ENCODE measurements around the gene ALDH4A1. TPM values are rescaled to one million over a fixed set of nuclear protein-coding genes. Genes with fewer than 3 reads are reported as not detected.

ALDH4A1 gene
- total and polyA plus RNA-seq, 4 donors: 4.8 to 12.7 (median 9.5) TPM

GRCh38 chr1:18940303-18941020 is 38.1 kb upstream of the ALDH4A1 start:
- intact Hi-C loops (cut with DNase I): no loop called here
- Histone ChIP-seq H3K36me3 (ENCODE audit: control insufficient read depth in 1 of 2, insufficient read depth in 2 of 2, low read length in 1 of 2) (no peaks in the 10 kb centered on the region), H3K4me1 (ENCODE audit: control insufficient read depth in 1 of 2, insufficient read depth in 2 of 2, low read length in 2 of 2) (peaks cover 5 to 7% of the 10 kb centered on the region in 2 donors), H3K4me3 (ENCODE audit: low read length in 2 of 2) (no peak overlapping the region), H3K27ac (ENCODE audit: low read depth in 1 of 2, low read length in 2 of 2) (no peak overlapping the region), H3K27me3 (ENCODE audit: control insufficient read depth in 1 of 2, insufficient read depth in 2 of 2, low read length in 1 of 2) (no peaks in the 10 kb centered on the region), H3K9me3 (ENCODE audit: control insufficient read depth, low read length) (no peaks in the 10 kb centered on the region)
- no peak for ATAC-seq (ENCODE audit: low FRiP score)
- WGBS, 2 donors: 67 to 70% methylated on average over 13 of the region's 13 CpGs
- DNase-seq: no peak

- H3K27ac ChIP-seq (ENCODE audit: low read depth in 1 of 2, low read length in 2 of 2): no peak overlapping the region
Measured at GRCh38 chr1:18939398-18940302, 37.3 kb upstream of the ALDH4A1 start.

GRCh38 chr1:18938707-18939070 is 36.3 kb upstream of the ALDH4A1 start:
- no peaks in the 10 kb centered on the region for H3K9me3 ChIP-seq (ENCODE audit: control insufficient read depth, low read length)
- no peaks in the 10 kb centered on the region for H3K27me3 ChIP-seq (ENCODE audit: control insufficient read depth in 1 of 2, insufficient read depth in 2 of 2, low read length in 1 of 2)
- ATAC-seq (ENCODE audit: low FRiP score) (peak; percentile 27), DNase-seq (no peak)
- no peak overlapping the region for H3K27ac ChIP-seq (ENCODE audit: low read depth in 1 of 2, low read length in 2 of 2)
- WGBS, 2 donors: 43 to 45% methylated on average over 2 of the region's 2 CpGs
- intact Hi-C loops (cut with DNase I): no loop called here
- no peaks in the 10 kb centered on the region for H3K36me3 ChIP-seq (ENCODE audit: control insufficient read depth in 1 of 2, insufficient read depth in 2 of 2, low read length in 1 of 2)
- peaks cover 0 to 7% of the 10 kb centered on the region in 2 donors for H3K4me1 ChIP-seq (ENCODE audit: control insufficient read depth in 1 of 2, insufficient read depth in 2 of 2, low read length in 2 of 2)
- H3K4me3 ChIP-seq (ENCODE audit: low read length in 2 of 2): no peak overlapping the region

More at GRCh38 chr1:18939398-18940302, 37.3 kb upstream of the ALDH4A1 start:
- DNase-seq (no peak), ATAC-seq (ENCODE audit: low FRiP score) (no peak)
- WGBS, 2 donors: 68 to 69% methylated on average over 7 of the region's 7 CpGs
- no peak overlapping the region for H3K4me3 ChIP-seq (ENCODE audit: low read length in 2 of 2)
- H3K36me3 ChIP-seq (ENCODE audit: control insufficient read depth in 1 of 2, insufficient read depth in 2 of 2, low read length in 1 of 2): no peaks in the 10 kb centered on the region
- no peaks in the 10 kb centered on the region for H3K27me3 ChIP-seq (ENCODE audit: control insufficient read depth in 1 of 2, insufficient read depth in 2 of 2, low read length in 1 of 2)
- intact Hi-C loops (cut with DNase I): no loop called here
- H3K4me1 ChIP-seq (ENCODE audit: control insufficient read depth in 1 of 2, insufficient read depth in 2 of 2, low read length in 2 of 2): peaks cover 1 to 7% of the 10 kb centered on the region in 2 donors
- no peaks in the 10 kb centered on the region for H3K9me3 ChIP-seq (ENCODE audit: control insufficient read depth, low read length)

- H3K36me3 ChIP-seq (ENCODE audit: control insufficient read depth in 1 of 2, insufficient read depth in 2 of 2, low read length in 1 of 2): no peaks in the 10 kb centered on the region
- H3K9me3 ChIP-seq (ENCODE audit: control insufficient read depth, low read length): no peaks in the 10 kb centered on the region
- WGBS, 2 donors: 83 to 85% methylated on average over 14 of the region's 14 CpGs
- ATAC-seq (ENCODE audit: low FRiP score): peak; percentile 4
- DNase-seq: no peak
- intact Hi-C loops (cut with DNase I): no loop called here
- no peak overlapping the region for H3K27ac ChIP-seq (ENCODE audit: low read depth in 1 of 2, low read length in 2 of 2)
- H3K4me3 ChIP-seq (ENCODE audit: low read length in 2 of 2): no peak overlapping the region
- H3K27me3 ChIP-seq (ENCODE audit: control insufficient read depth in 1 of 2, insufficient read depth in 2 of 2, low read length in 1 of 2): no peaks in the 10 kb centered on the region
- H3K4me1 ChIP-seq (ENCODE audit: control insufficient read depth in 1 of 2, insufficient read depth in 2 of 2, low read length in 2 of 2): peaks cover 0 to 7% of the 10 kb centered on the region in 2 donors
Measured at GRCh38 chr1:18938008-18938706, 35.8 kb upstream of the ALDH4A1 start.

GRCh38 chr1:18937539-18937938 is 35.2 kb upstream of the ALDH4A1 start:
- Histone ChIP-seq H3K36me3 (ENCODE audit: control insufficient read depth in 1 of 2, insufficient read depth in 2 of 2, low read length in 1 of 2) (no peaks in the 10 kb centered on the region), H3K27ac (ENCODE audit: low read depth in 1 of 2, low read length in 2 of 2) (no peak overlapping the region), H3K27me3 (ENCODE audit: control insufficient read depth in 1 of 2, insufficient read depth in 2 of 2, low read length in 1 of 2) (no peaks in the 10 kb centered on the region), H3K4me3 (ENCODE audit: low read length in 2 of 2) (no peak overlapping the region), H3K4me1 (ENCODE audit: control insufficient read depth in 1 of 2, insufficient read depth in 2 of 2, low read length in 2 of 2) (peaks cover 0 to 7% of the 10 kb centered on the region in 2 donors), H3K9me3 (ENCODE audit: control insufficient read depth, low read length) (no peaks in the 10 kb centered on the region)
- 86 to 90% methylated on average over 8 of the region's 8 CpGs for WGBS, 2 donors
- intact Hi-C loops (cut with DNase I): no loop called here
- DNase-seq (no peak), ATAC-seq (ENCODE audit: low FRiP score) (no peak)

GRCh38 chr1:18936814-18937481 is 34.6 kb upstream of the ALDH4A1 start:
- Histone ChIP-seq H3K27me3 (ENCODE audit: control insufficient read depth in 1 of 2, insufficient read depth in 2 of 2, low read length in 1 of 2) (no peaks in the 10 kb centered on the region), H3K4me3 (ENCODE audit: low read length in 2 of 2) (no peak overlapping the region), H3K36me3 (ENCODE audit: control insufficient read depth in 1 of 2, insufficient read depth in 2 of 2, low read length in 1 of 2) (no peaks in the 10 kb centered on the region), H3K27ac (ENCODE audit: low read depth in 1 of 2, low read length in 2 of 2) (no peak overlapping the region), H3K9me3 (ENCODE audit: control insufficient read depth, low read length) (no peaks in the 10 kb centered on the region), H3K4me1 (ENCODE audit: control insufficient read depth in 1 of 2, insufficient read depth in 2 of 2, low read length in 2 of 2) (peaks cover 0 to 7% of the 10 kb centered on the region in 2 donors)
- no peak for ATAC-seq (ENCODE audit: low FRiP score)
- intact Hi-C loops (cut with DNase I): no loop called here
- WGBS, 2 donors: 80 to 82% methylated on average over 11 of the region's 11 CpGs
- DNase-seq: no peak

- no peak overlapping the region for H3K27ac ChIP-seq (ENCODE audit: low read depth in 1 of 2, low read length in 2 of 2)
- WGBS, 2 donors: 39 to 55% methylated on average over 3 of the region's 3 CpGs
- no peaks in the 10 kb centered on the region for H3K36me3 ChIP-seq (ENCODE audit: control insufficient read depth in 1 of 2, insufficient read depth in 2 of 2, low read length in 1 of 2)
- no peak for DNase-seq
- no peaks in the 10 kb centered on the region for H3K27me3 ChIP-seq (ENCODE audit: control insufficient read depth in 1 of 2, insufficient read depth in 2 of 2, low read length in 1 of 2)
- H3K9me3 ChIP-seq (ENCODE audit: control insufficient read depth, low read length): no peaks in the 10 kb centered on the region
- peaks cover 0 to 7% of the 10 kb centered on the region in 2 donors for H3K4me1 ChIP-seq (ENCODE audit: control insufficient read depth in 1 of 2, insufficient read depth in 2 of 2, low read length in 2 of 2)
- no peak for ATAC-seq (ENCODE audit: low FRiP score)
- intact Hi-C loops (cut with DNase I): no loop called here
- no peak overlapping the region for H3K4me3 ChIP-seq (ENCODE audit: low read length in 2 of 2)
Measured at GRCh38 chr1:18936471-18936813, 34.1 kb upstream of the ALDH4A1 start.

- DNase-seq: no peak
- H3K4me3 ChIP-seq (ENCODE audit: low read length in 2 of 2): no peak overlapping the region
- H3K4me1 ChIP-seq (ENCODE audit: control insufficient read depth in 1 of 2, insufficient read depth in 2 of 2, low read length in 2 of 2): no peaks in the 10 kb centered on the region
- intact Hi-C loops (cut with DNase I): no loop called here
- no peaks in the 10 kb centered on the region for H3K36me3 ChIP-seq (ENCODE audit: control insufficient read depth in 1 of 2, insufficient read depth in 2 of 2, low read length in 1 of 2)
- WGBS, 2 donors: 84 to 89% methylated on average over 14 of the region's 14 CpGs
- no peak overlapping the region for H3K27ac ChIP-seq (ENCODE audit: low read depth in 1 of 2, low read length in 2 of 2)
- H3K9me3 ChIP-seq (ENCODE audit: control insufficient read depth, low read length): no peaks in the 10 kb centered on the region
- H3K27me3 ChIP-seq (ENCODE audit: control insufficient read depth in 1 of 2, insufficient read depth in 2 of 2, low read length in 1 of 2): no peaks in the 10 kb centered on the region
- ATAC-seq (ENCODE audit: low FRiP score): no peak
Measured at GRCh38 chr1:18934205-18935000, 32.0 kb upstream of the ALDH4A1 start.
